Suppressor macrophage (primary cell): ENCODE measurements around the gene CHST11.

Source experiments
- DNase-seq, 4 experiments: peaks; one replicate each; pipeline ENCODE4 v3.0.0-alpha.2; 2020 to 2022

CHST11 gene

GRCh38 chr12:104482748-104483147 is 26.0 kb downstream of the CHST11 start:
- no peak for DNase-seq

- DNase-seq, result no peak
These were observed 27.3 kb downstream of the CHST11 start for GRCh38 chr12:104484079-104484478.

GRCh38 chr12:104485651-104486362 is 29.1 kb downstream of the CHST11 start:
- no peak for DNase-seq

GRCh38 chr12:104486363-104486750 is 29.6 kb downstream of the CHST11 start:
- no peak for DNase-seq

GRCh38 chr12:104486943-104487819 is 30.4 kb downstream of the CHST11 start:
- no peak for DNase-seq

GRCh38 chr12:104488374-104488773 is 31.6 kb downstream of the CHST11 start:
- DNase-seq, result no peak

- peak; percentile 37 to 66 (median 44) for DNase-seq
These were observed 33.4 kb downstream of the CHST11 start for GRCh38 chr12:104490186-104490585.

- no peak for DNase-seq
These were observed 34.1 kb downstream of the CHST11 start for GRCh38 chr12:104490850-104491249.

- peak in 3 of 4 experiments; percentile 29 to 37 (median 34) for DNase-seq
These were observed 36.7 kb downstream of the CHST11 start for GRCh38 chr12:104493496-104493895.

GRCh38 chr12:104494137-104494792 is 37.5 kb downstream of the CHST11 start:
- DNase-seq, result peak in 2 of 4 experiments; percentile 31 to 41

- peak in 3 of 4 experiments; percentile 28 to 31 (median 29) for DNase-seq
These were observed 38.0 kb downstream of the CHST11 start for GRCh38 chr12:104494793-104495158.

GRCh38 chr12:104495786-104496185 is 39.0 kb downstream of the CHST11 start:
- DNase-seq, result no peak

GRCh38 chr12:104496336-104496735 is 39.6 kb downstream of the CHST11 start:
- no peak for DNase-seq

GRCh38 chr12:104498211-104498801 is 41.6 kb downstream of the CHST11 start:
- no peak for DNase-seq

- no peak for DNase-seq
These were observed 43.1 kb downstream of the CHST11 start for GRCh38 chr12:104499668-104500332.

- DNase-seq, result no peak
These were observed 44.4 kb downstream of the CHST11 start for GRCh38 chr12:104501115-104501514.

- DNase-seq, result peak in 1 of 4 experiments; percentile 32
These were observed 44.9 kb downstream of the CHST11 start for GRCh38 chr12:104501660-104502059.

GRCh38 chr12:104502217-104502616 is 45.5 kb downstream of the CHST11 start:
- no peak for DNase-seq

GRCh38 chr12:104502638-104503037 is 45.9 kb downstream of the CHST11 start:
- DNase-seq, result no peak

- no peak for DNase-seq
These were observed 46.4 kb downstream of the CHST11 start for GRCh38 chr12:104503191-104503590.

GRCh38 chr12:104504146-104504545 is 47.4 kb downstream of the CHST11 start:
- DNase-seq, result no peak

GRCh38 chr12:104505095-104505818 is 48.5 kb downstream of the CHST11 start:
- no peak for DNase-seq
